Myocyte (in vitro differentiated cells): ENCODE measurements around the gene CHD5. TPM values are rescaled to one million over a fixed set of nuclear protein-coding genes. Genes with fewer than 3 reads are reported as not detected.

ENCODE experiments used
- DNase-seq: peaks from one replicate; pipeline ENCODE4 v3.0.0-alpha.2; 2012; ENCODE audit warnings: low read depth
- total RNA-seq: library from RNA; depleted of rRNA; stranded (reverse); fragments of >200 nt; gene quantifications from 2 replicates; pipeline ENCODE4 v1.2.3, GENCODE V29; 2014

Gene CHD5
- total RNA-seq, 1 donor from 2014 or later: not detected

DNA sequence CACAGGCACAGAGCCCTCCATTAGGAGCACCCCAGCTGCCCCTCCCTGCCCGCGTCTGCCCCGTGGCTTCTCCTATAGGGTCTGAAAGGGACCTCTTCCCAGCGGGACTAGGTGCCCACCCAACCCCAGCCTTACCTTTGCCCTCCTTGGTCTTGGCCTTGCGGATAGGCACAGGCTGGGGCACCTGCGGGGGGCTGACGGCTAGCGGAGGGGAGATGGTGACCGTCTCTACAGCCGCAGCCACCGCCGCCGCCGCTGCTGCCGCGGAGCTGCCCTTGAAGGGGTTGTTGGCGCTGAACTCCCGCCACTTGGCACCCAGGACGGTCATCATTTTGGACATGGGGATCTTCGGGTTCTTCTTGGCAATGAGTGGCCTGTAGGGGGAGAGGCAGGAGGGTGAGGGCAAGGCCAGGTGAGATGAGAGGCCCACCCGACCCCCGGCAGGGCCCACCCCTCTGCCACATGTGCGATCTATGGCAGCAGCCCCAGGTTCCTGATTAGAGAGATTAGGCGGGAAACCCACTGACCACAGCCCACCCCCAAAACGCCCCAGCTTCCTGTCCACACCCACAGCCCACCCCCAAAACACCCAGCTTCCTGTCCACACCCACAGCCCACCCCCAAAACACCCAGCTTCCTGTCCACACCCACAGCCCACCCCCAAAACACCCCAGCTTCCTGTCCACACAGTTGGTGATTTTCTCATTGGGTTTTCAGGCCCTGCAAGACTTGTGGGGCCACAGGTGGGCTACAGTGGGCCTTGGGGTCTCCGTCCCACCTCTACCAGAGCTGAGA, 25.4 kb downstream of the CHD5 start:
- no peak for DNase-seq

DNA sequence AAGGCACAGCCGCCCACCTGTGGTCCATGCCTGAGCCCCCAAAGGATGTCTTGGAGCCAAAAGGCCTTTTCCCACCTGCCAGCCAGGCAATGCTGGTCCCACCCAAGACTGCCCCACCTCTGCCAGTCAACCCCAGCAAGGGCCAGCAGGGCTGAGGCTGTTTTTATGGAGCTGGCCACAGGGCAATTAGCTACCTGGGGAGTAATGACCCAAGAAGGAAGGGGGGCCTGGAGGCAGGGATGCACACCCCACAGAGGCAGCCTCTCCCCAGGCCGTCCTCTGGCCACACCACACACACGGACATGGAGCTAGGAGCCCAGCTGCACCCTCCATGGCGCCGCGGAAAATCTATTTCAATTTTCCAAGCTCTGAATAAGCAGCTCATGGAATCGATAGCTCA, 27.2 kb downstream of the CHD5 start:
- no peak for DNase-seq

DNA sequence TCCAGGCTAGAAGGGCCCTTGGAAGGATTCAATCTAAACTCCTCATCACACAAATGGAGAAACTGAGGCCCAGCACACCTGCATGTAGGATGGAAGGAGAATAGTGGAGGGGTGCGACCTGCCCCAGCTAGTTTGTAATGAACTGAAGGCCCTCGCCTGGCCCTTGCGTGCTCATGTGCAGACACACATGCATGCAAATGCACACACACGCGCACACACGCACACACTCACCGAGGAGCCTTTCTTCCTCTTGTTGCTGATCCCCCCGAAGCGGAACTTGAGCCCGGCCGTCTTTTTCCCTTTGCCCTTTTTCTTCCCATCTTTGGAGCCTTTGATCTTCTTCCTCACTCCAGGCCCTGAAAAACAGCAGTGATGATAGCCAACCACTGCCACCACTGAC, 27.9 kb downstream of the CHD5 start:
- no peak for DNase-seq

DNA sequence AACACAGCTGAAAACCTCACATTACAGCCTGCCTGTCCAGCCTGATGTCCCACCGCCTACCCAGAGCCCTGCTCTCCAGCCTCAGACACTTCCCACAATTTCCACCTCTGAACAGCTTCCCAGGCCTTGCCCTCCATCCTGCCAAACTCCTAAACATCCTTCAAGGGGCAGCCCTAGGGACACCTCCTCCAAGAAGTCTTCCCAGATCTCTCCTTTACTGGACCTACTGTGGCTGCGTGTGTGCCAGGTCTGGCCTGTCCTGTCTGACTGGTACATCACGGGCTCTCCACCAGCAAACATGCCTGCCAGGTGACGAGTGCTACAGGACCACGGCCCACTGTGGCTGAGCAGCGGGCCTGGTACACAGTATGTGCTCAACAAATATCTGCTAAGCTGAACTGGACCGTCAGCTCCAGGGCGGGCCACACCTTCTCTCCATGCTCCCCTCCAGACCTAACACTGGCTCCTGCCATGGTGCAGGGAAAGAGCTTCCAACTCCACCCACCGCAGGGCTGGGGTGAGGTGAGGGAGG, 28.8 kb downstream of the CHD5 start:
- no peak for DNase-seq

DNA sequence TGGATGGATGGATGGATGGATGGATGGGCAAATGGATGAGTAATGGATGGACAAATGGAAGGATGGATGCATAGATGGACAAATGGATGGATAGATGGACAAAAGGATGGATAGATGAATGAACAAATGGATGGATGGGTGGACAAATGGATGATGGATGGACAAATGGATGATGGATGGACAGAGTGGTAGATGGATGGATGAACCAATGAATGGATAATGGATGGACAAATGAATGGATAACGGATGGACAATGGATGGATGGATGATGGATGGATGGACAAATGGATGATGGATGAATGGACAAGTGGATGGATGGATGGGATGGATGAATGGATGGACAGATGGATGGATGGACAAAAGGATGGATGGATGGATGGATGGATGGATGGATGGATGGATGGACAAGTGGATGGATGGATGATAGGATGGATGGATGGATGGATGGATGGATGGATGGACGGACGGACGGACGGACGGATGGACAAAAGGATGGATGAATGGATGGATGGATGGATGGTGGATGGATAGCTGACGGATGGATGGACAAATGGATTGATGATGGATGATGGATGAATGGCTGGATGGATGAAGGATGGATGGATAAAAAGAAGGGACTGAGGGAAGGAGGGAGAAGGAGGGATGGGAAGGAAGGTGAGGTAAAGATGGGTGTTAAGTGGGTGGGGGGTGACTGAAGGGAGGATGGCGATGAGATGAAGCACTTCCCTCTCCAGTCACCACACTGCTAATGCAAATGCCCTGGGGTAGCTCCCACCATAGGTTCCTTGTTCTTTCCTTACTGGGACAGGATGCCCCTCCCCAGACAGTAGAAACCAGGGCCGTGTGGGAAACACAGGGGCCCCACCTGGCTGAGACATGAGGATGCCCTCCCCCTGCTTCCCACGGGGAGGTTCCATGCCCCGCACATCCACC, 29.8 kb downstream of the CHD5 start:
- no peak for DNase-seq

DNA sequence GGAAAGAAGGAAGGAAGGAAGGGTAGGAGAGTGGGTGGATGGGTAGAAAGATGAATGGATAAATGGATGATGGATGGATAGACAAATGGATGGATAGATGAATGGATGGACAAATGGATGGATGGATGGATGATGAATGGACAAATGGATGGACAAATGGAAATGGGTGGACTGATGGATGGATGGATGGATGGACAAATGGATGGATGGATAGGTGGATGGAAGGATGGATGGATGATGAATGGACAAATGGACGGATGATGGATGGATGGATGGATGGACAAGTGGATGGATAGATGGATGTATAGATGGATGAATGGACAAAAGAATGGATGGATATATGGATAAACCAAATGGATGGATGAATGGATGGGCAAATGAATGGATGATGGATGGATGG, 30.5 kb downstream of the CHD5 start:
- no peak for DNase-seq

DNA sequence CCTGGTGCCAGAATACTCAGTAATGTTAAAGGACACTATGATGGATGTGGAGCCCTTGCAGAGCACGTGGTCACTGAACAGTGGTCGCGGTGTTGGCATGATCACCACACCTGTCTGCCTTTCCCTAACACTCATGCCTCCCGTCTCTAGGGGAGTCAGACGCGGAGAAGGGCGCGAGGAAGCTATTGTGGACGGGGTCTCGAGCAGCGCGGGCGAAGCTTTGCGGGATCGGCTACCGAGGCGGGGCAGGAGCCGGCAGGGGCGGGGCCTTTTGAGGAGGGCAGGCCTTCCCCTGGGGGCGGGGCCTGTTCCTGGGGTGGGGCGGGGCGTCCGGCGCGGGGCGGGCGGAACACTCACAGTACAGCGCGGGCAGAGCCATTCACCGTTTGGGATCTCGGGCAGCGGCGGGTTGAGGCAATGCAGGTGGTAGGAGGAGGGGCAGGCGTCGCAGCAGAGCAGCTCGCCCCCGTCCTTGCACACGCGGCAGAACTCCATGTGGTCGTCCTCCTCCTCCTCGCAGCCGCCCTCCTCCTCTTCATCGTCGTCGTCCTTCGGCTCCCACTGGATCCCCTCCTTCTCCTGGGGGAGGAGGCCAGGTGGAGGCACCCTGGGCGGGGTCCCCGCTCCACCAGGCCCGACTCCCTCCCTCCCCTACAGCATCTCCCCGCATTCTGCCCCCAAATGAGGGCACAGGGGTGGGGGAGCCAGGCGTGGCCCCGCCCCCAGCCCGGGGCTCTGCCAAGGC, 31.5 kb downstream of the CHD5 start:
- no peak for DNase-seq

DNA sequence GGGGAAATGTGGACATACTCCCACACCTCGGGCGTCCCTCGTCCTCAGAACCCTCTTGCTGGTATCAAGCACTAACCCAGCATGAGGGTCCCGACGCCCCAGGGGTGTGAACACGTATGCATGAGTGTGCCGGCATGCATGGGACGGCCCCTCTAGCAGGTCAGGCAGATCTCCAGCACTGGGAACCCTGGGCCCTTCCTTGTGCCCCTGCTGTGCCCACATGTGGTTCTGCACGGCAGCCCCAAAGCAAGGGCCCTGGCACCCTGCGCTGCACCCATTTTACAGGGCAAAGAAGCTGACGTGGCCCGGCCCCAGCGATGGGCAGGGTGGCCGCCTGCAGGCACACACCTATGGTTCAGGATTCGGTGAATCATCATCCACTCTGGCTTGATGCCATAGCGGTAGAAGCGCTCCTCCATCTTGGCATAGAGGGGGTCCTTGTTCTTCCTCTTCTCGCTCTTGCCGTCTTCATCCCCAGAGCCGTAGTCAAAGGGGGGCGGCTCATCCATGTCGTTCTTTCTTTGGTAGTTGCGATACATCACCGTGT, 34.2 kb downstream of the CHD5 start:
- no peak for DNase-seq

DNA sequence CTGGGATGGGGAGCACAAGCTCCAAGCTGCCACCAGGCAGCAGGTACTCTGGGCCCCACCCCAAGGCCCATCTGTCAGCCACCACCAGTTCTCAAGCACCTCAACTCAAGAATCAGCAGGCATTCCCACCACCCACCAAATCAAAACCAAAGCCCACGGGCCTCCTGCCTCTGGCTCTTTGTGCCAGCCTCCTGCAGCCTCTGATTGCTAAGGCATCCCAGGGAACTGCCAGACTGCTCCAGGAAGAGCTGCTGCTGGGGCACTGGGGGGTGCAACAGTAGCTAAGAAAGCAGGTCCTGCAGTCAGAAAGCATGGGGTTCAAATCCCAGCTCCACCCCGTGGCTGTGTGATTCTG, 34.7 kb downstream of the CHD5 start:
- no peak for DNase-seq

DNA sequence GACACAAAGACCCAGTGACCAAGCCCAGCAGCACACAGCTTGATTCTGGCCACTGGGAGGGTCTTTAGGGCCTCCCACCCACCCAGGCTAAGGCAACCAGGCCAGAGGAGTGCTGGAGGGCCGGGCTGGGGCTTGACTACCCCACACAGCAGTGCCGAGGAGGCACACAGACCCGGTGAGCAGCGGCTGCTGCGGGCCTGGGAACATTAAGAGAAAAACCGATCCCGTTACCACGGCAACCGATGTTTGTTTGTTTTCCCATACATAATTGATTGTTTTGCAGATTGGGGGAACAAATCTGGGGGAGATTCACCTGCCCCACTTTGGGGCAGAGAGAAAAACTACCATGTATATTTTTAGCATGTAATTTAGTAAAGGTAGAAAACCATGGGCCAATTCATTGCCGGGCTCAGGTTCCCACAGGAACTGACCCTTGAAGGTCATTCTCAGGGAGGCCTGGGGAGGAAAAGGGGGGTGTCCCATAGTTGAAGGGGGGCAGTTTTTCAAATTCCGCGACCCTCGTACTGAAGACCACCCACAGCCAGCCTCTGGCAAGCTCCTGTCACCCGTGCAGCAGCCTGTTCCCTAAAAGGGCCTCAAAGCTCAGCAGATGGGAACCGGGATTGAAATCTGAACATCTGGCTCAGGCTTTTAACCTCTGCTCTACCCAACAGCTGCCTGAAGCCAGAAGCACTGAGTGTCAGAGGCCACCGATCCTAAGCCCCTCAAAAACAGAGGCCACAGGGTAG, 35.3 kb downstream of the CHD5 start:
- no peak for DNase-seq

DNA sequence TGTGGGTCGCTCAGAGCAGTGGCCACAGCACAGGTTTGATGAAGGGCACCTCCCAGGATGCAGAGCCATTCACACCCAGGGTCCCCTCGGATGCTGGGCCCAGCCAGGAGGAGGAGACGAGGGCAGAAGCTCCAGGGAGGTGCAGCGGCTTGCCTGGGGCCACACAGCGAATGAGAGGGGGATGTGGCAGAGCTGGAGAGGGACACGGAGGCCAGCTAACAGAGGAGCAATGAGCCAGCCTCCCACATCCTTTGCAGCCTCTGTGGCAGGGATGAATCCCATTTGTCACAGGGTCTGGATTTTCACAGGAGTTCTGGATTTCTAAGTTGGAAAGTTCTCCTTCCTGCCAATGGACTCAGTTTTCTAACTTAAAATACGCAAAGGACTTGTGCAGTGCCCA, 35.9 kb downstream of the CHD5 start:
- no peak for DNase-seq

DNA sequence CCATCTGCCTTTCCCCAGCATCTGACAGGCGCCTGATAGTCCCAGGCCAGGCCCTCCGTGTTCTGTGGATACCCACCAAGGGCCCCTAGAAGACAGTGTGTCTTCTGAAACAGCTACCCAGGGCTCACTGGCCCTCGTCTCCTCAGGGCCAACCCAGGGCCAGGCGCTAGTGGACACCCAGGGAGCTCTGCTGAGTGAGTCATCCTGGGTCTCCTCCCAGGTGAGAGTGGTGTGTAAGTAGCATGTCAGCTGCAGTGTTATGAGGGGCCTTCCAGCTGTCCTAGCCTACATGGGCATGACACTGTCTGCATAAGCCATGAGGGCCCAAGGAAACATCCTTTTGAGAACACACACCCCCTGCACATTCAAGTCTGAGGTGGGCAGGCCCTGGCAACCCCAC, 36.7 kb downstream of the CHD5 start:
- no peak for DNase-seq

DNA sequence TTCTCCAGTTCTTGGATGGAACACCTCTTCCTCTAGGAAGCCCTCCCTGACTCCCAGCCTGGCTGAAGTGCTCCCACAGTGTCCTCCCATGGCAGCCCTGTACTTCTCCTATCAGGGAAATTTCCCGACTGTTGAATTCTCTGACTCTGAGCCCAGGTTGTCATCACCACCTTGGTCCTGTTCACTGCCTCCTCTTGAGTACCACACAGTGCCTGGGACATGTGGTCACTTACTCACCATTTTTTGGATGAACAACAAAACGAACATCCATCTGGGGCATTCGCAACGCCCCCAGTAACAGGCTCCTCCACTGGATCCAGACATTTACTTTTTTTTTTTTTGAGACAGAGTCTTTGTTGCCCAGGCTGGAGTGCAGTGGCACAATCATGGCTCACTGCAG, 37.4 kb downstream of the CHD5 start:
- no peak for DNase-seq

DNA sequence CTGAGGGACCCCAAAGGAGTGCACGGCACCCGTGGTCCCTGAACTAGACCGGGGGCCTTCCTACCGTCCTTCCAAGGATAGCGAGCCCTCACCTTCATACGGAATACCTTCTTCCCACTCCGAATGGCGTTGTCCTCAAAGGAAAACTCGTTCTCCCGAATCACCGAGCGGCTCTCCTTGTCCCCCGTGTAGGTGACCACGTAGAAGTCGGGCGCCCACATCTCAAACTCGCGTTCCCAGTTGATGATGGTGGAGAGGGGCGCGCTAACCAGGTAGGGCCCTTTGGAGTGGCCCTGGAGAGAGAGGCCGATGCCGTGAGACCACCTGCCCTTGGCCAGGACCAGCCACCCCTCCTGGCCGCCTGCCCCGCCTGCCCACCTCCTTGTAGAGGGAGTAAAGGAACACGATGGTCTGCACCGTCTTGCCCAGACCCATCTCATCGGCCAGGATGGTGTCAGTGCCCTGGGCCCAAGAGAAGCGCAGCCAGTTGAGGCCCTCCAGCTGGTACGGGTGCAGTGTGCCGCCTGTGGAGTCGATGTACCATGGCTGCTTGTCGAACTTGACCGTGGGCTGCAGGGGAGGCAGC, 38.0 kb downstream of the CHD5 start:
- no peak for DNase-seq

DNA sequence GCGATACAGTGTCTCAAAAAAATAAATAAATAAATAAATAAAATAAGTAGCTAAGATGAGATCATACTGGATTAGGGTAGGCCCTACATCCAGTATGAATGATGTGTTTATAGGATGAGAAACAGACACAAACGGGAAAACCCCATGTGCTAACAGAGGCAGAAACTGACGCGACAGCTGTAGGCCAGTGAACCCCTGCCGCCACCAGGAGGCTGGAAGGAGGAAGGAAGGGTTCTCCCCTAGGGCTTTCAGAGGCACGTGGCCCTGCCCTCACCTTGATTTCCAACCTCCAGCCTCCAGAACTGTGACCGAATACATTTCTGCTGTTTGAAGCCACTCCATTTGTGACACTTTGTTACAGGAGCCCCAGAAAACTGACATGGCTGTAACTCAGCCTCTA, 38.5 kb downstream of the CHD5 start:
- peak; percentile 28 for DNase-seq

DNA sequence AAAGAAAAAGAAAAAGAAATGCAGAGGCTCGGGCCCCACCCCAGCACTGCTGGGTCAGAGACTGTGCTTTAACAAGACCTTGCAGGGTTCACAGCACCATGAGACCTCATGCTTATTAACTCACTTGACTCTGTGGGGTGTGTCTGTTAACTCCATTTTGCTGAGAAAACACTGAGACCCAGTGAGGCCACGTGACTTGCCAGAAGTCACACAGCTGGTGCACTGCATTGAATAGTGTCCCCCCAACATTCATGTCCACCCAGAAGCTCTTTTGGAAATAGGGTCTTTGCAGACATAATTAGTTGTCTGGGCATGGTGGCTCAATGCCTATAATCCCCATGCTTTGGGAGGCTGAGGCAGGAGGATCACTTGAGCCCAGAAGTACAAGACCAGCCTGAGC, 39.7 kb downstream of the CHD5 start:
- no peak for DNase-seq

DNA sequence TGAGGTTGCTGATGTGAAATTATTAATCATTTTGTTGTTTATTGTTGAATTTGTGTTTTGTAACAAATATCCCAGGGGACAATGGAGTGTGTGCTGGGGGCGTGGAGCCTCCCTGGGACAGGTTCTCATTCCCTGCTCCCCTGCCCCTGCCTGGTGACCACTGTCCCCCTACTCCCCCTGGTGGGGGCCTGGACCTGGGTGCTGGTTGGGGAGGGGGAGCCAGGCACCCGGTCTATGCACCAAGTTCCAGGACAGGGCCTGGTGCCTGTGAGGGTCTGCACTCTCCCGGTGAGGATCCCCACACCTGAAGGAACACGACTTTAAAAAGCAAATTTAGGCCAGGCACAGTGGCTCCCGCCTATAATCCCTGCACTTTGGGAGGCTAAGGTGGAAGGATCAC, 42.4 kb downstream of the CHD5 start:
- DNase-seq: no peak

DNA sequence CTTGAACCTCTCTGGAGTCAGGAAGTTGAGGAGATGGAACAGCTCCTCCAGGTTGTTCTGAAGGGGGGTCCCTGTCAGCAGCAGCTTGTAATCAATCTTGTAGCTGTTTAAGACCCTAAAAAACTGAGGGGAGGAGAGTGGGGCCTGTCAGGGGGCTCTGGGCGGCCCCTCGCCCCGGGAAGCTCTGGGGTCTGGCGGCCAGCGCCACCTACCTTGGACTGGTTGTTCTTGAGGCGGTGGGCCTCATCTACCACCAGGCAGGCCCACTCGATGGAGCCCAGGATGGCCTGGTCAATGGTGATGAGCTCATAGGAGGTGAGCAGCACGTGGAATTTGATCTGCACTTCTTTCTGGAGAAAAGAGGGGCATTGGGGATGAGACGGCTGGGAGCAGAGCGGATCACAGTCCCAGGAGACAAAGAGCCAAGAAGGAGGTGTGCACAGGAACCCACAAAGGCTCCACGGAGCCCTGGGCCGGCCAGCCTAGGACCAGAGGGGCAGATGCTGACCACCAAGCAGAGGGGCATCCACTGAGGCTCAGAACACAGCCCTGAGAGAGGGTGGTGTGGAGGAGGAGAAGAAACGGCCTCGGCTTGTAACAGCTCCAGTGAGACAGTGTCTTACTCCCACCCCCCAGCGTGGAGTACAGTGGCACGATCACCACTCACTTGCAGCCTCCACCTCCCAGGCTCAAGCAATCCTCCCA, 43.5 kb downstream of the CHD5 start:
- DNase-seq: no peak

DNA sequence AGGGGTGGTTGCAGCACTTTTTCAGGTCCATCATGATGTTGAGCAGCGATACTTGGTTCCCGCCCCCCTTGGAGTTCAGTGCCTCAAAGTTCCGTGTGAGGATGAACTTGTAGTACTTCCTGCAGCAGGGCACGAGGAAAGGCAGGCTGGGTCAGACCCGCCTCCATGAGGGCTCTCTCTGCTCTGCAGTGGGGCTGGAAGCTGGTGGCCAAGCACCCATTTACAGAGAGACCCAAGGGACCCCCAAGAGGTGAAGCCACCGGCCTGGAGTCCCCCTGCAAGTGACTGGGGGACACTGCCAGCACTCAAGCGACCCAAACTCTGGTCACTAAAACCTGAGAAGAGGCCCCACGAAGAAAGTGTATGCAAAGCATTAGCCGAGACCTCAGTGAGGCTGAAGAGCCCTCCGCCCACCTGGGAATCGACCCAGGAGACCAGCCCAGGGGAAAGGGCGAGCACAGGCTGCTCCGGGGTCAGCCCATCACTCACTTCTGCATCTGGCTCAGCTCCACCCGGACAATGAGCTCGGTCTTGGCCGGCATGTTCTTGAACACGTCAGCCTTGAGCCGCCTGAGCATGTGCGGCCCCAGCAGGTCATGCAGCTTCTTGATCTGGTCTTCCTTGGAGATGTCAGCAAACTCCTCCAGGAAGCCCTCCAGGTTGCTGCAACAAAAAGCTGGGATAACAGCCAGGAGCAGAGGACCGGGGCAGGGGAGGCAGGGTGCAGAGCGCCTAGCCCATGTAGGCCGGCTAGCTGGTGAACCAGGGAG, 45.2 kb downstream of the CHD5 start:
- no peak for DNase-seq
